22Rv1 (cell line): ENCODE results near the gene AFG1L.
"Not testable (repeated sequence)": the region's sequence is repeated elsewhere in the genome, so short reads cannot be mapped to it uniquely, and the experiment has no call there.

Experiments
- H3K27ac ChIP-seq: fragments of 450-650 bp; 2 replicates; pipeline ENCODE4 v1.5.1; 2017
- CTCF ChIP-seq: fragments of 450-650 bp; IDR thresholded peaks from 2 replicates; pipeline ENCODE4 v1.5.1; 2017; ENCODE audit warnings: mild to moderate bottlenecking
- ZFX ChIP-seq: fragments of 450-650 bp; IDR thresholded peaks from 2 replicates; pipeline ENCODE4 v1.6.1; 2017; ENCODE audit warnings: antibody characterized with exemption, borderline replicate concordance

The AFG1L gene

GRCh38 chr6:108321253-108321747 lies 26.4 kb downstream of the AFG1L start:
- TF ChIP-seq CTCF (no peak), ZFX (no peak)
- H3K27ac ChIP-seq = no peak overlapping the region

- no peak overlapping the region for H3K27ac ChIP-seq
- TF ChIP-seq ZFX = no peak
- TF ChIP-seq CTCF = no peak
Measured at GRCh38 chr6:108322728-108323127, 27.9 kb downstream of the AFG1L start.

- H3K27ac ChIP-seq = no peak overlapping the region
- TF ChIP-seq ZFX (no peak), CTCF (no peak)
Measured at GRCh38 chr6:108323710-108324466, 29.0 kb downstream of the AFG1L start.

GRCh38 chr6:108330221-108330785 lies 35.4 kb downstream of the AFG1L start:
- H3K27ac ChIP-seq = not testable (repeated sequence)

GRCh38 chr6:108330806-108331205 lies 36.0 kb downstream of the AFG1L start:
- no peak overlapping the region for H3K27ac ChIP-seq
- TF ChIP-seq CTCF = no peak
- no peak for TF ChIP-seq ZFX

GRCh38 chr6:108331982-108332381 lies 37.1 kb downstream of the AFG1L start:
- no peak for TF ChIP-seq CTCF
- no peak for TF ChIP-seq ZFX
- H3K27ac ChIP-seq = no peak overlapping the region

GRCh38 chr6:108336971-108337370 lies 42.1 kb downstream of the AFG1L start:
- TF ChIP-seq CTCF (no peak), ZFX (no peak)
- H3K27ac ChIP-seq = no peak overlapping the region

- H3K27ac ChIP-seq = no peak overlapping the region
- no peak for TF ChIP-seq CTCF
- TF ChIP-seq ZFX = no peak
Measured at GRCh38 chr6:108337721-108338120, 42.9 kb downstream of the AFG1L start.
